BJ (cell line): ENCODE measurements around the gene OR6S1. TPM values are rescaled to one million over a fixed set of nuclear protein-coding genes. Genes with fewer than 3 reads are reported as not detected.

Source experiments
- CTCF ChIA-PET: fragments of 350-600 bp; formaldehyde crosslinking; extraction: SDS; loops from one replicate; lab custom pipeline; 2021; ENCODE audit warnings: antibody characterized with exemption, inconsistent platforms; lab: Yijun Ruan, JAX
- POLR2A ChIA-PET: fragments of 300-600 bp; sonication (Branson Sonifier 250); formaldehyde crosslinking; extraction: SDS; loops from one replicate; lab custom pipeline; 2021; ENCODE audit warnings: antibody characterized with exemption; lab: Charles Lee
- DNase-seq: peaks from one replicate; pipeline ENCODE4 v3.0.0-alpha.2; 2011; ENCODE audit warnings: low read depth
- H3K27me3 ChIP-seq: 2 replicates; pipeline ENCODE4 v1.6.0; 2011; ENCODE audit warnings: low read length; ENCODE audit not compliant: control insufficient read depth, insufficient read depth
- H3K36me3 ChIP-seq: 2 replicates; pipeline ENCODE4 v1.5.1; 2011; ENCODE audit warnings: low read length; ENCODE audit not compliant: control insufficient read depth, insufficient read depth
- H3K4me3 ChIP-seq: 2 replicates; pipeline ENCODE4 v1.5.1; 2011; ENCODE audit warnings: low read depth, mild to moderate bottlenecking, control low read depth, low read length
- polyA plus RNA-seq: library from polyadenylated mRNA; depleted of rRNA; stranded (reverse); fragments of >200 nt; gene quantifications from 2 replicates; pipeline ENCODE4 v1.2.3, GENCODE V29; 2011
- TF ChIP-seq, protein P1 (sequence below): IDR thresholded peaks from 2 replicates; pipeline ENCODE4 v1.5.1; 2011; ENCODE audit warnings: low read depth, mild to moderate bottlenecking, control low read depth, inconsistent platforms, low read length, moderate library complexity; ENCODE audit not compliant: insufficient read depth

Gene OR6S1
- polyA plus RNA-seq, 1 experiment, result not detected

DNA sequence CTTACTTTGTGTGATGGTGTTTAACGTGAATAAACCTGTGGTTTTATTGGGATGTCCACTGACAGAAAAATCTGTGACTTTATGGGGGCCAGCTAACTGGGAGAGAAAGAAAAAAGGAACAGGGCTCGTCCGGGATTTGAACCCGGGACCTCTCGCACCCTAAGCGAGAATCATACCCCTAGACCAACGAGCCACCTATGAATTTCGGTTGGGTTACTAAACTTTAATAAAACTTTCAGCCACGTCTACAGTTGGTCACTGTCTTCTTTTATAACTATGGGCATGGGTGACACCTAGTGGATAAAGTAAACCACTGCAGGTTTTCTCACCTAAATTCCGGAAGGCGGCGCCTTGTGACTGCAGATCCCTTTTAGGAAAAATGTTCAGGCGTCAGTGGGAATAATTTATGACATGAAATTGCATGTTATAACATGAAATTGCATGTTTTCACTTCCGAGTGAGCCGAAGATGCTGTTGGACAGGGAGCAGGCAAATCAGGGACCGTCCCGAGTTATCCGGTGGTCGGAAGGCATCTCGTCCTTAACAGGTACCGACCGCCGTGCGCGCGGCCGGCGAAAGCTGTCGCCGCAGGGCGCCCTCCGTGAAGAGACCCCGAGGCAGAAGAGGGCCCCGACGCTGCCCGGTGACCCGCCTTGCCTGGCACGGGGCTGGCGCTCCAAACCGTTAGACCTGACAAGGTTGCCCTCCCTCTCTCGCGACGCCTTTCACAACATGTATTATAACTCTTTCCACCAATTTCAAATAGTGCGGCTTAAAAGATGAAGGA, 32.1 kb downstream of the OR6S1 start:
- ChIA-PET POLR2A (no interaction called here), CTCF (interaction anchor here (0.6 to 3.9 kb wide), 22 partner anchors 10 to 1159 kb away, joined by 3 to 43 read pairs (median 5); partner anchors contain the start of genes CCNB1IP1, PARP2, RNASE4 and TEP1)
- TF ChIP-seq, protein P1, sequence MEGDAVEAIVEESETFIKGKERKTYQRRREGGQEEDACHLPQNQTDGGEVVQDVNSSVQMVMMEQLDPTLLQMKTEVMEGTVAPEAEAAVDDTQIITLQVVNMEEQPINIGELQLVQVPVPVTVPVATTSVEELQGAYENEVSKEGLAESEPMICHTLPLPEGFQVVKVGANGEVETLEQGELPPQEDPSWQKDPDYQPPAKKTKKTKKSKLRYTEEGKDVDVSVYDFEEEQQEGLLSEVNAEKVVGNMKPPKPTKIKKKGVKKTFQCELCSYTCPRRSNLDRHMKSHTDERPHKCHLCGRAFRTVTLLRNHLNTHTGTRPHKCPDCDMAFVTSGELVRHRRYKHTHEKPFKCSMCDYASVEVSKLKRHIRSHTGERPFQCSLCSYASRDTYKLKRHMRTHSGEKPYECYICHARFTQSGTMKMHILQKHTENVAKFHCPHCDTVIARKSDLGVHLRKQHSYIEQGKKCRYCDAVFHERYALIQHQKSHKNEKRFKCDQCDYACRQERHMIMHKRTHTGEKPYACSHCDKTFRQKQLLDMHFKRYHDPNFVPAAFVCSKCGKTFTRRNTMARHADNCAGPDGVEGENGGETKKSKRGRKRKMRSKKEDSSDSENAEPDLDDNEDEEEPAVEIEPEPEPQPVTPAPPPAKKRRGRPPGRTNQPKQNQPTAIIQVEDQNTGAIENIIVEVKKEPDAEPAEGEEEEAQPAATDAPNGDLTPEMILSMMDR, result peak; percentile 84
- DNase-seq, result no peak
- H3K27me3 ChIP-seq, result no peaks in the 10 kb centered on the region
- no peaks in the 10 kb centered on the region for H3K36me3 ChIP-seq
- peak overlapping the region; percentile 78 for H3K4me3 ChIP-seq

DNA sequence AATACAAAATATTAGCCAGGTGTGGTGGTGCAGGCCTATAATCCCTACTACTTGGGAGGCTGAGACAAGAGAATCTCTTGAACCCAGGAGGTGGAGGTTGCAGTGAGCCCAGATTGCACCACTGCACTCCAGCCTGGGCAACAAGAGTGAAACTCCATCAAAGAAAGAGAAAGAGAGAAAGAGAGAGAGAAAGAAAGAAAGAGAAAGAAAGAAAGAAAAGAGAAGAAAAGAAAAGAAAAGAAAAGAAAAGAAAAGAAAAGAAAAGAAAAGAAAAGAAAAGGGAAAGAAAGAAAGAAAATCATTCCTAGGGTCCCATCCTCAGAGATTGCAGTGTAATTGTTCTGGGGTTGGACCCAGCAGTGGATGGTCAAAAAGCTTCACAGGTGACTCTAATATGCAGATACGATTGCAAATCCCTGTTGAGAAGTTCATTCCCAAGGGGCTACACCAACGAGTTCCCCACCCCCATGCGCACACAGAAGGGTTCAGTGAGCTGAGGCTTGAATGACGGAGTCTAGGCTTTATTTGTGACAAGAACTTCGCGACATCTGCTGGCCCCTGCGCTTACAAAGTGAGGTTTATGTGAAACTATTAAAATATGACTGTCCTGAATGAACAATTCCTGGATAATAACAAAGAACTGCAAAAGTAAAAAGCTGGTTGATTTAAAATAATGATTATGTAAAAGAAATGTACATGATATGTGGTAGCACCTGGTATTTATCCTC, 32.9 kb downstream of the OR6S1 start:
- no peaks in the 10 kb centered on the region for H3K36me3 ChIP-seq
- CTCF ChIA-PET, result interaction anchor here (0.6 to 3.9 kb wide), 20 partner anchors 10 to 1160 kb away, joined by 3 to 43 read pairs (median 4); partner anchors contain the start of genes CCNB1IP1, PARP2, RNASE4 and TEP1
- no peaks in the 10 kb centered on the region for H3K27me3 ChIP-seq
- TF ChIP-seq, protein P1, result no peak
- POLR2A ChIA-PET, result no interaction called here
- DNase-seq, result no peak
- no peak overlapping the region for H3K4me3 ChIP-seq

DNA sequence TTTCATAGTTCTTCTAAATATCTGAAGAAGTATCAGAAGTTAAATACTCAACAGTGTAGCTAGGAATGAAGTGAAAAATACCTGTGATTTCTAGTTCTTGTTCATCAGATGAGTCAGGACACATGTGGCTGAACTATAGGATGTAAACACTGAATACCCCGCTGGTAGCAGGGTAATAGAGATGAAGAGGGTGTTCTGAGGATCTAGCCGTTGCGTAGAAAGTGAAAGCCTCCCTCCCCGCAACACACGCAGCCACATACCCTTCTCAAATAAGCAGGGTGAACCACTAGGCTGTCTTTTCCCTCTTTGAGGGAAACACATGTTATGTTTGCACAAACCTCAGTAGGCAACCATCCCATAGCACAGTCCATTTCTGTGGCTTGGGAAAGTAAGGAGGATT, 33.9 kb downstream of the OR6S1 start:
- CTCF ChIA-PET, result interaction anchor here (0.5 to 3.9 kb wide), 9 partner anchors 9 to 363 kb away, joined by 3 to 43 read pairs (median 6); partner anchors contain the start of genes CCNB1IP1 and RNASE4

DNA sequence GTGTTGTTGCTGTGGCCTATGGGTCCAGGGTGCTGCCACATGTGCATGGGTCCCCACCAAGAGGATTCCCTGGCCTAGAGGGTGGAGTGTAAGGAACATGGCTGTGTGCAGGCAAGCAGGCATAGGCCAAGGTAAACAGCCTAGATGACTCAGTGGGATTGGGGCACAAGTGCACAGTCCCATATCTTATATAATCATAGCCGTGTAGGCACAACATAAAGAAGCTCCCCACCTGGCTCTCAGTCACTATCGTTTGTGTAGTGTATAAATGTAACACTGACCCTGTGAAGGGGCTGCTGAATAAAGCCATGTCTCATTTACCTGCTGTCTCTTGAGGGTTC, 34.6 kb downstream of the OR6S1 start:
- no peak overlapping the region for H3K4me3 ChIP-seq
- TF ChIP-seq, protein P1, result no peak
- DNase-seq, result no peak
- no peaks in the 10 kb centered on the region for H3K27me3 ChIP-seq
- POLR2A ChIA-PET, result interaction anchor here (0.5 kb wide), 2 partner anchors 196 to 214 kb away, joined by 6 to 19 read pairs; no protein-coding TSS in a partner anchor
- no peaks in the 10 kb centered on the region for H3K36me3 ChIP-seq
- CTCF ChIA-PET, result interaction anchor here (0.6 to 3.9 kb wide), 7 partner anchors 78 to 364 kb away, joined by 3 to 43 read pairs (median 6); partner anchors contain the start of genes CCNB1IP1 and RNASE4

More for the DNA sequence above, 33.9 kb downstream of the OR6S1 start:
- Histone ChIP-seq H3K36me3 (no peaks in the 10 kb centered on the region), H3K27me3 (no peaks in the 10 kb centered on the region), H3K4me3 (no peak overlapping the region)
- DNase-seq, result no peak
- TF ChIP-seq, protein P1, result no peak
- POLR2A ChIA-PET, result no interaction called here
